VCaP (cell line): Measurements from ENCODE around the gene RTTN.
A peak's percentile ranks its signal among the peaks of the same experiment; 100 is the strongest.

Source experiments
- H3K27ac ChIP-seq: fragments of 450-650 bp; 2 replicates; pipeline ENCODE4 v1.5.1; 2017
- TF ChIP-seq, protein P1 (sequence below): fragments of 450-650 bp; conservative IDR thresholded peaks from 2 replicates; pipeline ENCODE4 v1.5.1; 2017; ENCODE audit warnings: mild to moderate bottlenecking, moderate library complexity

RTTN gene

DNA sequence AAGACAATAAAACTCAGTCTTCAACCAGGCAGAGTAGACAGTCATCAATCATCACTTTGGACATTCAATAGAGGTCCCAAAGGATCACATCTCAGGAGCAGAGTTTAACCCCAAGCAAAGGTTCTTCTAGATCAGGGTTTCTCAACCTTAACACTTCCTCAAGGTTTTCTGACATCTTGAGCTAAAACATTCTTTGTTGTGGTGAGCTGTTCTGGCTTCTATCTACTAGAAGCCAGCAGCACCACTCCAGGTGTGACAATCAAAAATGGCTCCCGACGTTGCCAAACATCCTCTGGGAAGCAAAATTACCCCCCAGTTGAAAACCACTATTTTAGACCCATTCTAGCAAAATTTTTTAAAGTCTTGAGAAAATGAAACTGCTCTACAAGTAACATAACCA lies 22.0 kb downstream of the RTTN start:
- no peak overlapping the region for H3K27ac ChIP-seq
- TF ChIP-seq, protein P1, sequence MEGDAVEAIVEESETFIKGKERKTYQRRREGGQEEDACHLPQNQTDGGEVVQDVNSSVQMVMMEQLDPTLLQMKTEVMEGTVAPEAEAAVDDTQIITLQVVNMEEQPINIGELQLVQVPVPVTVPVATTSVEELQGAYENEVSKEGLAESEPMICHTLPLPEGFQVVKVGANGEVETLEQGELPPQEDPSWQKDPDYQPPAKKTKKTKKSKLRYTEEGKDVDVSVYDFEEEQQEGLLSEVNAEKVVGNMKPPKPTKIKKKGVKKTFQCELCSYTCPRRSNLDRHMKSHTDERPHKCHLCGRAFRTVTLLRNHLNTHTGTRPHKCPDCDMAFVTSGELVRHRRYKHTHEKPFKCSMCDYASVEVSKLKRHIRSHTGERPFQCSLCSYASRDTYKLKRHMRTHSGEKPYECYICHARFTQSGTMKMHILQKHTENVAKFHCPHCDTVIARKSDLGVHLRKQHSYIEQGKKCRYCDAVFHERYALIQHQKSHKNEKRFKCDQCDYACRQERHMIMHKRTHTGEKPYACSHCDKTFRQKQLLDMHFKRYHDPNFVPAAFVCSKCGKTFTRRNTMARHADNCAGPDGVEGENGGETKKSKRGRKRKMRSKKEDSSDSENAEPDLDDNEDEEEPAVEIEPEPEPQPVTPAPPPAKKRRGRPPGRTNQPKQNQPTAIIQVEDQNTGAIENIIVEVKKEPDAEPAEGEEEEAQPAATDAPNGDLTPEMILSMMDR: no peak

DNA sequence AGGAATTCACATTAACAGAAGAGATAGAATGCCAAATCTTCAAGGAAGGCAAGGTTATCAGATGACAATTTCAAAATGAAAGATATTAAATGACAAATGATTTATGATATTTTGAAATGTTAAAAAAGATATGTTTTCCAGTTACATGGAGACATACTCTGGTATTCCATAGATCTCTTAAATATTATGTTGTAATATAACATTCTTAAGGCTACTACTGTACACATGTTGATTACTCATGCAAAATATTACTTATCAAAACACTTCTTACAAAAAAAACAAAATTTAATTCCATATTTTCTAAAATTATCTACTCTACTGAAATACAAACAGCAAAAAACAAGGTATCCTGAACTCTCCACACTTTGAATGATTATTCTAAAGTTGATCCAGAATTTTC lies 22.9 kb downstream of the RTTN start:
- no peak overlapping the region for H3K27ac ChIP-seq
- TF ChIP-seq, protein P1: no peak

DNA sequence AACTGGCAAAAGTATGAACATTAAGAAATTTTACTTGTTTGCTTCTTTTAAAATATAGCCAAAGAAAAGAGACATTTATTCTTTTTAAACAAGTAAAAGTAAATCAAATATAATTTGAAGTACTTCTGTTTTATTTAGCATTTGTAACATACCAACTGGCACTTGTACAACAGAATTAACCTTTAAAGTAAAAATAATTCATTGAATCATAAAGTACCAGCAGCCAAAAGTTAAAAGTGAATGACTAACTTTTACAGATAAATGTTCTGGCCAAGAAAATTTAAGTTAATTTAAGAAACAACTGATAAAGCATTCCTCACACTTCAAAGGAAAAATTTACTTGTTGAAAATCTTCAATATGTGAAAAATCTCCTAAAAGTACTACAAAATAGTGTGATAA lies 23.8 kb downstream of the RTTN start:
- H3K27ac ChIP-seq: no peak overlapping the region
- TF ChIP-seq, protein P1: no peak

DNA sequence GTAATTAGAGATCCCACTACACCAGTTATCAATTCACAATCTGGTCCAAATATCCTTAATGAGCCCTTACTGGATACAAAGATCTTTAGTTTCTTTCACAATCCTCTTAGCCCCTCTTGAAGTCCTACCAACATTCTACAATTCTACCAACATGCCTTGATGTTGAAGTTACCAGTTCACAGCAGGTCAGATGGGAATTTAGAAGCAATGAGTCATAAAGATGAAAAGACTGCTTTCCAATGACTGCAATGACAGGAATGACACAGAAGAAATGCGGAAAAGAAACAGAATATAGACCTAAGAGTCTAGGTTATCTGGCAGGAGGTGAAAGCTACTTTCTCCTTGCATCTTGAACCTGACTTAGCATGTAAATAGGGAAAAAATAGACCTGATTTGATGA lies 24.5 kb downstream of the RTTN start:
- H3K27ac ChIP-seq: no peak overlapping the region
- TF ChIP-seq, protein P1: no peak

DNA sequence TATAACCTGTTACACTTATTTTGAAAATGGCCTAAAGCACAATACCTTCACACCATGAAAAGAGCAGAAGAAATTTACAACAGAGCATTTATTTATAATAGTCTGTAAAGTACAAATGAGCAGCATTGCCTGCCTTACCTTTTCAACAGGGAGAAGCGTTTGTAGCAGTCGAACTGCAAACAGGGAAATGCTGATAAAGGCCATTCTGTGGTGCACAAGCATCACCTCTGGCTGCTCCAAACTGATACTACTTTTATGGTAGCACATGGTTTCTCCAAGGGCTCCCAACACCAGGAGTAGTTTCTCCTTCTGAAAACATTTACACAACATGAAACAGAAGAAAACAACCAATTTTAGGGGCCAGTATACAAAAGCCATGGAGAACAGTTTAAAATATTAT lies 28.9 kb downstream of the RTTN start:
- TF ChIP-seq, protein P1: no peak
- no peak overlapping the region for H3K27ac ChIP-seq

DNA sequence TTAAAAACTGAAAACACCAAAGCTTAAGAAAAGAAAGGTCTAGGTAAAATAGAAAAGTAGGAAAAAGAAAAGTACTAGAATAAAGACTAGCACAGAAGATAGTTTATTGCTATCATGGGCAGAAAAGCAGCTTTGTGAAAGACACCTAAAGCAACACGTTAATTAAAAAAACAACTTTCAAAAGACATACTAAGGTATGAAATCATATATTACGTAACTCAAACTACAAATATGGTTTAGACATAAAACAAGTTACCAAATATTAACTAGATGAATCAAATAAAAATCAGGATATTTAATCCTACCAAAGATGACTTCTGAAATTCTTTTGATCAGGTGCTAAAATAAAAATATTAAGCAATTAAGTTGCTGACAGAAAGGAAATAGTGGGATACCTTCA lies 30.3 kb downstream of the RTTN start:
- no peak overlapping the region for H3K27ac ChIP-seq
- TF ChIP-seq, protein P1: no peak

DNA sequence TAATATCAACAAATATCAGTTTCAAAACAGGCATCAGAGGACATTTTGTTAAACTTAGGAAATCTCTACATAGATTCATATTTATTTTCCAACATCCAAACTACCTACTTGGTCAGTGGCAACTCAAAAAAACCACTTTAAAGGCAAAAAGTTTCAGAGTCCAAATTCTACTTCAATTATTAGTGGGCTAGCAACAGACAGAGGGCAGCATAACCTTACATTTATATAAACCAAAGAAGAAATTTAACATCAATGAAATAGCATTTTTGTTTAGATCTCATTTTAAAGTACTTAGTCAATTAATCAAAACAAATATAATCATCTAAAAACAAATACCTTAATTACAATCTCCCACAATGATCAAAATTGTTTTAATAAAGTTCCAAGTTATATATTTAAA lies 33.3 kb downstream of the RTTN start:
- H3K27ac ChIP-seq: no peak overlapping the region
- TF ChIP-seq, protein P1: peak; percentile 59

DNA sequence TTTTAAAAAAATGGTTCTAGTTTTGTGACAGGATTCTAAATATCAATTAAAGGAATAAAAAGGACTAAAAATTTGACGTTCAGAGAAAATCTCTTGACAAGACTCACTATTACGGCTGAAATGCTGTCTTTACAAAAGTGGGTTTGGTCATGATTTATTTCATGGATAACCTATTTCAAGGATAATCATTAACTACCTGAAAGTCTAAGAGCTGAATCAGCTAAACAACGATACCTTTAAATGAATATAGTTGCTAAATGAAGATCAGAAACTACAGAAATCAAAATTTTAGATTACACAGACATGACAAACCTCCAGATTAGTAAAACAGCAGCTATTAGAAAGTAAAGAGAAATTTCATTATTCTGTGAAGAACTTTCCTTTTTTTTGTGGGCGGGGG lies 35.7 kb downstream of the RTTN start:
- TF ChIP-seq, protein P1: no peak
- no peak overlapping the region for H3K27ac ChIP-seq
